BJ (cell line): ENCODE measurements around the gene ARCN1. TPM values are rescaled to one million over a fixed set of nuclear protein-coding genes. Genes with fewer than 3 reads are reported as not detected.

Source experiments
- CTCF ChIA-PET: fragments of 350-600 bp; formaldehyde crosslinking; extraction: SDS; loops from one replicate; lab custom pipeline; 2021; ENCODE audit warnings: antibody characterized with exemption, inconsistent platforms; lab: Yijun Ruan, JAX
- POLR2A ChIA-PET: fragments of 300-600 bp; sonication (Branson Sonifier 250); formaldehyde crosslinking; extraction: SDS; loops from one replicate; lab custom pipeline; 2021; ENCODE audit warnings: antibody characterized with exemption; lab: Charles Lee
- DNase-seq: peaks from one replicate; pipeline ENCODE4 v3.0.0-alpha.2; 2011; ENCODE audit warnings: low read depth
- H3K27me3 ChIP-seq: 2 replicates; pipeline ENCODE4 v1.6.0; 2011; ENCODE audit warnings: low read length; ENCODE audit not compliant: control insufficient read depth, insufficient read depth
- H3K36me3 ChIP-seq: 2 replicates; pipeline ENCODE4 v1.5.1; 2011; ENCODE audit warnings: low read length; ENCODE audit not compliant: control insufficient read depth, insufficient read depth
- H3K4me3 ChIP-seq: 2 replicates; pipeline ENCODE4 v1.5.1; 2011; ENCODE audit warnings: low read depth, mild to moderate bottlenecking, control low read depth, low read length
- CTCF ChIP-seq: IDR thresholded peaks from 2 replicates; pipeline ENCODE4 v1.5.1; 2011; ENCODE audit warnings: low read depth, mild to moderate bottlenecking, control low read depth, inconsistent platforms, low read length, moderate library complexity; ENCODE audit not compliant: insufficient read depth
- polyA plus RNA-seq: library from polyadenylated mRNA; depleted of rRNA; stranded (reverse); fragments of >200 nt; gene quantifications from 2 replicates; pipeline ENCODE4 v1.2.3, GENCODE V29; 2011

The ARCN1 gene
- polyA plus RNA-seq, 1 experiment: 206 TPM

GRCh38 chr11:118634431-118635236 is 62.4 kb downstream of the ARCN1 start:
- H3K27me3 ChIP-seq: no peaks in the 10 kb centered on the region
- CTCF ChIA-PET: interaction anchor here (0.7 to 4.6 kb wide), 8 partner anchors 10 to 40 kb away, joined by 3 to 18 read pairs (median 4); no protein-coding TSS in a partner anchor
- TF ChIP-seq CTCF: peak; percentile 32; the same call in 1 of the 2 replicates
- H3K4me3 ChIP-seq: no peak overlapping the region
- POLR2A ChIA-PET: interaction anchor here (0.6 kb wide), 1 partner anchor 10 kb away, joined by 6 read pairs; no protein-coding TSS in a partner anchor
- peaks cover 51% of the 10 kb centered on the region for H3K36me3 ChIP-seq
- DNase-seq: no peak

GRCh38 chr11:118635237-118635591 is 63.0 kb downstream of the ARCN1 start:
- CTCF ChIA-PET: interaction anchor here (0.7 to 4.6 kb wide), 11 partner anchors 11 to 40 kb away, joined by 3 to 18 read pairs (median 4); no protein-coding TSS in a partner anchor
- TF ChIP-seq CTCF: no peak
- POLR2A ChIA-PET: interaction anchor here (0.6 kb wide), 1 partner anchor 11 kb away, joined by 6 read pairs; no protein-coding TSS in a partner anchor
- H3K4me3 ChIP-seq: no peak overlapping the region
- H3K36me3 ChIP-seq: peaks cover 54% of the 10 kb centered on the region
- no peak for DNase-seq
- no peaks in the 10 kb centered on the region for H3K27me3 ChIP-seq

- DNase-seq: no peak
- POLR2A ChIA-PET: no interaction called here
- H3K27me3 ChIP-seq: no peaks in the 10 kb centered on the region
- CTCF ChIA-PET: interaction anchor here (0.8 to 4.6 kb wide), 7 partner anchors 11 to 41 kb away, joined by 3 to 18 read pairs (median 7); no protein-coding TSS in a partner anchor
- no peak for TF ChIP-seq CTCF
- H3K4me3 ChIP-seq: no peak overlapping the region
- H3K36me3 ChIP-seq: peaks cover 56% of the 10 kb centered on the region
Measured at GRCh38 chr11:118635642-118636041, 63.4 kb downstream of the ARCN1 start.

- H3K27me3 ChIP-seq: no peaks in the 10 kb centered on the region
- peaks cover 58% of the 10 kb centered on the region for H3K36me3 ChIP-seq
- CTCF ChIA-PET: interaction anchor here (1.0 to 4.6 kb wide), 6 partner anchors 19 to 42 kb away, joined by 3 to 18 read pairs (median 6); no protein-coding TSS in a partner anchor
- POLR2A ChIA-PET: interaction anchor here (0.7 kb wide), 1 partner anchor 15 kb away, joined by 3 read pairs; no protein-coding TSS in a partner anchor
- no peak overlapping the region for H3K4me3 ChIP-seq
- no peak for TF ChIP-seq CTCF
- DNase-seq: no peak
Measured at GRCh38 chr11:118636569-118637290, 64.5 kb downstream of the ARCN1 start.
